RPMI8226 (cell line): ENCODE data around the gene KAZN.
"Not testable (repeated sequence)": the region's sequence is repeated elsewhere in the genome, so short reads cannot be mapped to it uniquely, and the experiment has no call there.

Source experiments
- DNase-seq: peaks from one replicate; pipeline ENCODE4 v3.0.0-alpha.2; 2015

The KAZN gene

GRCh38 chr1:14598498-14599182 is at the start of gene KAZN:
Gene KAZN (plus strand): TSS chr1:14598685.
- DNase-seq = no peak

DNA sequence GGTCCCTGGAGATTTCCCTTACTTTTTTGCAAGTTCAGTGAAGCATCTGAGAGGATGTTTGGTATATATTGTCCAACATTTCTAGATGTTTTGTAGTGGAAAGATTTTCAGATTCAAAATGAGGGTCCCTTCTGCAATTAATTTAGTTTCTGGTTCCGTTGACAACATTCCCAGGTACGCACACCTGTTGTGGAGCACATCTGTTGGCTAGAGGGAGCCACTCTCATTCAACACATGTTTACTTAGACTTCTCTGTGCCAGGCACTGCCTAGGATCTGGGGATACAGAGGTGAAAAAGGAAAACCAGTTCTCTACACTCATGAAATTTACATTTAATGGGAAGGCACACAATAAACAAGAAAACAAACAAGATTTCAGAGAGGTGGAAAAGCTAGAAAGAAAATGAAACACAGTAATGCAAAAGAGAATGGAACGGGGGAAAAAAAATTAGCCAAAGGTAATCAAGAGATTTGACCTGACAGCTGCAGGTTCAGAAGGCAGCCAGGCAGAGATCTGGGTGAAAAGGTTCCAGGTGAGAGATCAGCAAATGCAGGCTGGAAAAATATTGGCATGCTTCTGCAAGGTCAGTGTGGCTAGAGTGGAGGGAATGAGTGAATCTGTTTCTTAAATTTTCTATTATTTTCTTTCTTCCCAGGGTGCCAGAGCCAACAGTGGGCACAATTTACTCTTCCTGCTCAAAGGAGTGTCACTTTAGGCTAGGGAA is 48.4 kb upstream of the KAZN start:
- no peak for DNase-seq

- DNase-seq = no peak
Observed at GRCh38 chr1:14551386-14551785, 47.1 kb upstream of the KAZN start.

DNA sequence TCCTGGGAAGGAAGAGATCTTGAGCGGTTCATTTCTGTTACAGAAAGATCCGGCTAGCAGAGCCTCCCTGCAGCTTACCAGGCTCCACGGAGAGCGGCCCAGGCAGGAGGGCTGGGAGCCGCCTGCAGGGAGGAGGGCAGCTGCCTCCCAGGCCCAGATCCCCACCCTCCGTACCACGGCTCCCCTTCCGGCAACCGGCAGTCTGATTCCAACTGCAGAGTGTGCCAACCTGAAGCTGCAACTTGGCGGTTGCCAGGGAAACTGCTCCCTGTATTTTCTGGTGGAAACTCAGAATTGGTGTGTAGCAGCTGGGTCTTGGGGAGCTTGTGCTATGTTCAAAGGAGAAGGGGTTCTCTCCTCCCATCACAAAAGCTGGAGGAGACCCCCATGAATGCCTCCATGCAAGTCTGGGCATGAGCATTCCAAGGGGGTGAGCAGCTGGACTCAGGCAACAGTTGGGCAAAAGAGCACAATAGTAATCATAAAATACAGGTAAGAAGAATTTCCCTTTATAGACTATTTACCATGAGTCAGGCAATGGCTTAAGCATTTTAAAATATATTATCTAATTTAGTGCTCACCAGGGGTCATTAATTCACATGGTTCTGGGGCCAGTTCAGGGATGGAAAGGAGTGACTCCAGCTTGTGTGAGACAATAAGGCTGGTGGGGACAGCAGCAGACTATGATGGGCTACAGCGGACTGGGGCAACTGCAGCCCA is 46.1 kb upstream of the KAZN start:
- no peak for DNase-seq

DNA sequence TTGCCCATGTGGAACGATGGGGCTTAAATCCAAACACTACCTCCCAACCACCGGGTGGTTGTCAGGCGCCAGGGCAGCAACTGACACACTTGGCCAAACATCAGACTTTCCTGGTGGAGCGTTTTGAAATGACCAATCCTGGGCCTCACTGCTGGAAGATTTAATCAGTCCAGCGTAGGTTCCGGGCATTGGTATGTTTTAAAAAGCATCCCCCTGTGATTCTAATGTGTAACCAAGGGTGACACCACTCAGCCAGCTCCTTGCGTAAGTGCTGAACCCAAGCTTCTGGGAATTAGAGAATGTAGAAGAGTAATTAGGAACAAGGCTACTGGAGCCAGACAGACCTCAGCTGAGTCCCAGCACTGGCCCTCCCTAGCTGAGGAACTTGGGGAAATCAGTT is 44.8 kb upstream of the KAZN start:
- DNase-seq = no peak

GRCh38 chr1:14555091-14555490 is 43.4 kb upstream of the KAZN start:
- DNase-seq = no peak

DNA sequence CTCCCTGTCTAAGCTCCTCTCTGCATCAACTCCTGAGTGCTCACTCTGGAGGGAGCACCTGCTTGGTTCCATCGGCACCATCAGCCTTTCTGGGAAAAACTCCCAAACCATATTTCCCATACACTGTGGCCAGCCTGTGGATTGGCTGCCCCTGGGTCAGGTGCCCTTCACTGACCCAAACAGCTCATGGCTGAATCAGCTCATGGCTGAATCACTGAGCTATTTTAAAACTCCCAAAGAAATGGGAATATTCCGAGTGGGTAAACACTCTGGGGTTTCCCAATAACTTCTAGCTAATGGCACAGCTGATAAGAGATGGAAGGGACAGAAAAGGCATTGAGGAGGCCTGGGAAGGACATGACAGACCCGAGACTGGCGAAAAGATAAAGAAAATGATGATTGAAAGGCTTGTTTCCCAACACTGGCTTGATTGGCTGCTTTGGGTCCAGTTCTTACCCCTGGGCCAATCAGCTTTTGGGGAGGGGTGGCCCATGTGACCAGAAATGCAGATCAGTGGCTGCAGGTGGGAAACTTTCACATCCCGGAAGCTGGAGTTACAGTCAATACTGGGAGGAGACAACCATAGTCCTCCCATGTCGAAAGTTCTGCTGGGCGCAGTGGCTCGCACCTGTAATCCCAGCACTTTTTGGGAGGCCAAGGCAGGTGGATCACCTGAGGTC is 37.3 kb upstream of the KAZN start:
- no peak for DNase-seq

DNA sequence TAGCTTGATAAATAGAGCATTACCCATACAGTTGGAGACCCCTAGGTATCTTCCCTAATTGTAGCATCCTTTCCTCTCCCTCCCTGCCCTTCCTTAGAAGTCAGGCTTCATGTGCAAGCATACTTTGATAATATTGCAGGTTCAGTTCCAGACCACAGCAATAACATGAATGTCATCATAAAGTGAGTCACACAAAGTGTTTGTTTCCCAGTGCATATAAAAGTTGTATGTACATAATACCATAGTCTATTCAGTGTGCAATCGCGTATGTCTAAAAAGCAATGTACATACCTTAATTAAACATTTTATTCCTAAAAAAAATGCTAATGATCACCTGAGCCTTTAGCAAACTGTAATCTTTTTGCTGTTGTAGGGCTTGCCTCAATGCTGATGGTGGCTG is 33.4 kb upstream of the KAZN start:
- no peak for DNase-seq

- DNase-seq = no peak
Observed at GRCh38 chr1:14567056-14567455, 31.4 kb upstream of the KAZN start.

DNA sequence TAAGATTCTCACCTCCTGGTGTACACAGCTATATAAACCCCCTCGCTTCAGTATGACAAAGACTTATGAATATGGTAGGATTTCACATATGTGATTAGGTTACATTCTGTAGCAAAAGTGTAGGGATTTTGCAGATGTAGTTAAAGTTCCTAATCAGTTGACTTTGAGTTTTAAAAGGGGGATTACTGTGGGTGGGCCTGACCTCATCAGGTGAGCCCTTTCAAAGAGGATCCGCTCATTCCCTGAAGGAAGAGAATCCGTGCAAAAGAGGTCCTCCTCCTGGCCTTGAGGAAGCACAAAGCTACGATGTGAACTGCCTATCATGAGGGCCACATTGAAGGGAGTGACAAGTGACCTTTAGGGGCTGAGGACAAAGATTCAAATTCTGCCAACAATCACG is 30.6 kb upstream of the KAZN start:
- no peak for DNase-seq

- no peak for DNase-seq
Observed at GRCh38 chr1:14568716-14569355, 29.6 kb upstream of the KAZN start.

DNA sequence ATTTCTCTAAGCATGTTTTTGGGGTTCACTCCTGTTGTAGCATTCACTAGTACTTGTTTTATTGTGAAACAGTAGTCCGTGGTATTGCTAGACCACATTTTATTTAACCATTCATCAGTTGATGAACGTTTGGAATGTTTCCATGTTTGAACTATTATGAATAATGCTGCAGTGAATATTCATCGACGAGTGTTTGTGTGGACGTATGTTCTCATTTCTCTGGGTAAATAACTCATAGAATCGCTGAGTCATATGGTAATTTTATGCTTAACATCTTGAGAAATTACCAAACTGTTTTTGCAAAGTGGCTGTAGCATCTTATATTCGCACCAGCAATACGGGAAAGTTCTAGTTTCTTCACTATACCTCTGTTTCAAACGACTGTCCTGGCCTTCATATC is 28.0 kb upstream of the KAZN start:
- no peak for DNase-seq

- DNase-seq = no peak
Observed at GRCh38 chr1:14571810-14572767, 26.4 kb upstream of the KAZN start.

- no peak for DNase-seq
Observed at GRCh38 chr1:14572861-14573260, 25.6 kb upstream of the KAZN start.

GRCh38 chr1:14576155-14576554 is 22.3 kb upstream of the KAZN start:
- no peak for DNase-seq

GRCh38 chr1:14577261-14577660 is 21.2 kb upstream of the KAZN start:
- DNase-seq = no peak

- DNase-seq = no peak
Observed at GRCh38 chr1:14578156-14578555, 20.3 kb upstream of the KAZN start.

DNA sequence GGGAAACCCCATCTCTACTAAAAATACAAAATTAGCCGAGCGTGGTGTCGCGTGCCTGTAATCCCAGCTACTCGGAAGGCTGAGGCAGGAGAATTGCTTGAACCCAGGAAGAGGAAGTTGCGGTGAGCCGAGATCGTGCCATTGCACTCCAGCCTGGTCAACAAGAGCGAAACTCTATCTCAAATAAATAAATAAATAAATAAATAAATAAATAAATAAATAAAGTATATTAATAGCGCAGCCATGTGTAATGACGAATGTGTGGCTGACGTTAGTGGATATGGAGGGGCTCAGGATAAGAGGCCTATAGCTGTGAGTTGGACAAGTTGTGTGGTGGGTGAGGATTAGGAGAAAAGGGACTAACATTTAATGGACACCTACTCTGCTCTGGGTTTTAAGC is 18.2 kb upstream of the KAZN start:
- DNase-seq = not testable (repeated sequence)

GRCh38 chr1:14580986-14581385 is 17.5 kb upstream of the KAZN start:
- no peak for DNase-seq

- no peak for DNase-seq
Observed at GRCh38 chr1:14583788-14584187, 14.7 kb upstream of the KAZN start.

DNA sequence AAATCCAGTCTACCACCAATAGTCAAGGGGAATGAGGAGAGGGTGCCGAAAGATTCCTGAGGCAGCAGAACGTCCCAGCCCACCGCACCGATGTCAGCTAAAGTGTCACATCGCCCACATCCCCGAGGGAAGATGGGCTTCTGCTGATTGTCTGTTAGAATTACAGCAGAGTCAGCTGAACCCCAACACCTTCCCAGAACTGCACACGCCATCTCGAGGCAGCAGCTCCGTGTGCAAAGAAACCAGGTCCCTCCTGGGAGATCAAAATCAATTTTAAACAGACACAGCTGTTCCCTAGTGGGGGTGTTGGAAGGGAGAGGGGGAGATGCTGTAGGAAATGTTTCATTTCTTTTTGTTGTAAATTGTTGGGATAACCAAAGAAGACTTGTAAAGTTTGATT is 12.8 kb upstream of the KAZN start:
- DNase-seq = no peak
